ENCODE results near the gene DNAJC18.

- TF ChIP-seq GATA2 (IDR thresholded peaks at IDR 0.05; ENCODE audit: low read depth, low read length) (no peak), GATA3 (IDR thresholded peaks at IDR 0.05; ENCODE audit: low read depth, low read length) (no peak)
Observed at GRCh38 chr5:139403418-139403786, 35.9 kb downstream of the DNAJC18 start.
